ENCODE data around the gene FFAR3. TPM values are rescaled to one million over a fixed set of nuclear protein-coding genes. Genes with fewer than 3 reads are reported as not detected.

The FFAR3 gene
- total RNA-seq, 2 donors from 2014 or later: 0.27 TPM; not detected in 1

DNA sequence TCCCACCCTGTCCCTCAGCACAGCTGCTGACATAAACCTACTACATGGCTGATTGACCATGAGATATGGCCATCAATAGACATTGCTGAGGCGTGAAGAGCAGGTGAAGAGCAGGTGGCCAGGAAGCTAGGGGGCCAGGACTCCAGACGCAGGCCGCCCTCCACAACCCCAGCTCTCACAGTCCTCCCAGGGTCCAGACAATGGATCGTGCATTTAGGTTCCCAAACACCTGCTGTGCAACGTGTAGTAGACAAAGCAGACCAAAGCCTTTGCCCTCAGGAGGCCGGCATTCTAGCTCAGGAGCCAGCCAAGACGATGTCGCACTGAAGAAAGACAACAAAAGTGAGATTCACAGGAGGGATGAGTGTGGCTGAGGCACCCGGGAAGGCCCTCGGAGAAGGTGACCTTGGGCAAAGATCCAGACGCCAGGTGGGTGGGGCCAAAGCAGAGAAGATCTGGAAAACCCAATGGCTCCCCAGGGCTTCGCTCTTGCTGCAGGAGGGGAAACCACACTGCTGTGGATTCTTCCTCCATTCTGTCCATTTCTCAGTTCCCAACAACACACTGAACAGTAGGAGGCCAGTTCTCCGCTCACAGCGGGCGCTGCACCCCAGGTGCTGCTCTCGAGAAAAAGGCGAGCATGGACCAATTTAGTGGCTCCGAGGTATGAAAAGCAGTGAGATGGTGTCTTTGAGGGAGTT lies 9.2 kb upstream of the FFAR3 start:
- no peaks in the 10 kb centered on the region for H3K9me3 ChIP-seq

DNA sequence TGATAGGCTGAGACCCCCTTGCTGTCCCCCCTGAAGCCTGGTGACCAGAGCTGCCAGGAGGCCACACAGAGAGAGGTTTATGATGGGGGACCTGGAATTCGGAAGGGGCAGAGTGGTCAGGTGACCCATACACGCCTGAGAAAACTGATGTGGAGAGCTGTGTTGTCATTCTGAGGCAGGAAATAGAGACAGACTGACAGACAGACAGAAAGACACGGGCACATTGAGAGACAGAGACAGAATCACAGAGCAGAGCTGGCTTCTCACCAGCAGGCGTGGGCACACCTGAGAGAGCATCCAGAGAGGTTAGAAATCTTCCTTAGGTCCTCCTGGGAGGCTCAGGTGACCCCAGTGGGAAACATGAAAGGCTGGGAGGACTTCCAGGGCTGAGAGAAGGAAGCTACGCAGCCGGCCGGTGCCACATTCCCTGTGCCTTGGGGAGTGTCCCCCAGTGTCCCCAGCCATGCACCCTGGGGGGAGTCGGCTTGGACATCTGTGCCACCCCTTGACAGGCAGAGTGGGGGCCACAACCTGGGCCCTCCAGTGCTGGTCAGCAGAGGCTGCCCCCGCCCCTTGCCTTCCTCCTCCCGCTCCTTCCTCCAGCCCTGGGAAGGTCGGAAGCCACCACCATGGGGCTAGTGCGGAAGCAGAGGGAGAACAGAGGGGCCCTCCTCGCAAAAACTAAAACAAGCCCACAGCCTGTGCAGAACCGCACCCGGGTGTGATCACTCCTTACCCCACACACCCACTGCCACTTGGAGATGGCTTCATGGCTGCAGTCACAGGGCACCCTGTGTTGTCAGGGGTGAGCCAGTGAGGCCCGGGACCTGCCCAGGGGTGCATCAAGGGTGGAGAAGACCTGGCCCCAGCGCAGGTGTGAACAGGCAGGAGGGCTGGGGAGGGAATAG lies 8.4 kb upstream of the FFAR3 start:
- intact Hi-C loops (cut with DNase I): loop anchor here (10.0 kb wide), 1 partner anchor 145 kb away; the partner anchor contains the start of gene KRTDAP
- TF ChIP-seq, protein P1, sequence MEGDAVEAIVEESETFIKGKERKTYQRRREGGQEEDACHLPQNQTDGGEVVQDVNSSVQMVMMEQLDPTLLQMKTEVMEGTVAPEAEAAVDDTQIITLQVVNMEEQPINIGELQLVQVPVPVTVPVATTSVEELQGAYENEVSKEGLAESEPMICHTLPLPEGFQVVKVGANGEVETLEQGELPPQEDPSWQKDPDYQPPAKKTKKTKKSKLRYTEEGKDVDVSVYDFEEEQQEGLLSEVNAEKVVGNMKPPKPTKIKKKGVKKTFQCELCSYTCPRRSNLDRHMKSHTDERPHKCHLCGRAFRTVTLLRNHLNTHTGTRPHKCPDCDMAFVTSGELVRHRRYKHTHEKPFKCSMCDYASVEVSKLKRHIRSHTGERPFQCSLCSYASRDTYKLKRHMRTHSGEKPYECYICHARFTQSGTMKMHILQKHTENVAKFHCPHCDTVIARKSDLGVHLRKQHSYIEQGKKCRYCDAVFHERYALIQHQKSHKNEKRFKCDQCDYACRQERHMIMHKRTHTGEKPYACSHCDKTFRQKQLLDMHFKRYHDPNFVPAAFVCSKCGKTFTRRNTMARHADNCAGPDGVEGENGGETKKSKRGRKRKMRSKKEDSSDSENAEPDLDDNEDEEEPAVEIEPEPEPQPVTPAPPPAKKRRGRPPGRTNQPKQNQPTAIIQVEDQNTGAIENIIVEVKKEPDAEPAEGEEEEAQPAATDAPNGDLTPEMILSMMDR (IDR thresholded peaks at IDR 0.05): no peak
- Histone ChIP-seq H3K27me3 (no peaks in the 10 kb centered on the region), H3K4me3 (no peak overlapping the region), H3K27ac (no peak overlapping the region), H3K9ac (ENCODE audit: low read depth in 2 of 2, low read length in 2 of 2) (no peak overlapping the region), H3K36me3 (no peaks in the 10 kb centered on the region), H3K9me3 (no peaks in the 10 kb centered on the region), H3K4me1 (no peaks in the 10 kb centered on the region)
- DNase-seq: no peak

More for the DNA sequence above, 9.2 kb upstream of the FFAR3 start:
- TF ChIP-seq, protein P1 (IDR thresholded peaks at IDR 0.05): no peak
- Histone ChIP-seq H3K27me3 (no peaks in the 10 kb centered on the region), H3K36me3 (no peaks in the 10 kb centered on the region), H3K9ac (ENCODE audit: low read depth in 2 of 2, low read length in 2 of 2) (no peak overlapping the region), H3K4me1 (no peaks in the 10 kb centered on the region), H3K4me3 (no peak overlapping the region), H3K27ac (no peak overlapping the region)
- intact Hi-C loops (cut with DNase I): no loop called here
- DNase-seq: no peak

DNA sequence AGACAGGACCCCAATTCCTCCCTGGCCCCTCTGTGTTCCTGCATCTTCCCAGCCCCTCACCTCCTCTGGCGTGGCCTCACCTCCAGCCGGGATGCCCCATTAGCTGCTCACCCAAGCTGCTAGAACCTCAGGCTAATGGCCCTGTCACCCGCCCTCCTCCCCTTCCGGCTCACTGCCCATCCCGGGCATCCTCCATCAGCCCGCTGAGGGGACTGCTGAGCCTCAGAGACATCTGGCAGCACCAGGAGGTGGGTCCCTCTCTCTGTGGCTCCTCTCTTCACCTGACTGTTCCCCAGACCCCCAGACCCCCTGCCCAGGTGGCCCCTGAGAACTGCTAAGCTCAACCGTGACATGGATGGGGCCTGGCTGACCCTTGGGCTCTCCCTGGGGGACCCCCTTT lies 7.7 kb upstream of the FFAR3 start:
- H3K36me3 ChIP-seq: no peaks in the 10 kb centered on the region
- DNase-seq: no peak
- no peak overlapping the region for H3K9ac ChIP-seq (ENCODE audit: low read depth in 2 of 2, low read length in 2 of 2)
- no peak overlapping the region for H3K4me3 ChIP-seq
- no peaks in the 10 kb centered on the region for H3K4me1 ChIP-seq
- TF ChIP-seq, protein P1 (IDR thresholded peaks at IDR 0.05): no peak
- no peak overlapping the region for H3K27ac ChIP-seq
- no peaks in the 10 kb centered on the region for H3K9me3 ChIP-seq
- intact Hi-C loops (cut with DNase I): loop anchor here (10.0 kb wide), 1 partner anchor 144 kb away; the partner anchor contains the start of gene KRTDAP
- H3K27me3 ChIP-seq: no peaks in the 10 kb centered on the region

DNA sequence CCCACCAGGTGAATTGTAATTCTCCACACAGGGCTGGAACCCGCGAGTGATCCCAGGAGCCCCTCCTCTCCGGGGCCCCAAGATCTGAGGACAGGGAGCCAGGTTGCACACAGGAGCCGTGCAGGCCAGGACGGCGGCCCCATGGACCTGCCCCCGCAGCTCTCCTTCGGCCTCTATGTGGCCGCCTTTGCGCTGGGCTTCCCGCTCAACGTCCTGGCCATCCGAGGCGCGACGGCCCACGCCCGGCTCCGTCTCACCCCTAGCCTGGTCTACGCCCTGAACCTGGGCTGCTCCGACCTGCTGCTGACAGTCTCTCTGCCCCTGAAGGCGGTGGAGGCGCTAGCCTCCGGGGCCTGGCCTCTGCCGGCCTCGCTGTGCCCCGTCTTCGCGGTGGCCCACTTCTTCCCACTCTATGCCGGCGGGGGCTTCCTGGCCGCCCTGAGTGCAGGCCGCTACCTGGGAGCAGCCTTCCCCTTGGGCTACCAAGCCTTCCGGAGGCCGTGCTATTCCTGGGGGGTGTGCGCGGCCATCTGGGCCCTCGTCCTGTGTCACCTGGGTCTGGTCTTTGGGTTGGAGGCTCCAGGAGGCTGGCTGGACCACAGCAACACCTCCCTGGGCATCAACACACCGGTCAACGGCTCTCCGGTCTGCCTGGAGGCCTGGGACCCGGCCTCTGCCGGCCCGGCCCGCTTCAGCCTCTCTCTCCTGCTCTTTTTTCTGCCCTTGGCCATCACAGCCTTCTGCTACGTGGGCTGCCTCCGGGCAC lies 6.7 kb upstream of the FFAR3 start:
- Histone ChIP-seq H3K4me1 (no peaks in the 10 kb centered on the region), H3K4me3 (no peak overlapping the region), H3K9me3 (no peaks in the 10 kb centered on the region), H3K27ac (no peak overlapping the region), H3K9ac (ENCODE audit: low read depth in 2 of 2, low read length in 2 of 2) (no peak overlapping the region), H3K36me3 (no peaks in the 10 kb centered on the region), H3K27me3 (no peaks in the 10 kb centered on the region)
- DNase-seq: no peak
- intact Hi-C loops (cut with DNase I): loop anchor here (2.0 to 10.0 kb wide), 2 partner anchors 117 to 143 kb away; partner anchors contain the start of gene KRTDAP
- TF ChIP-seq, protein P1 (IDR thresholded peaks at IDR 0.05): no peak

DNA sequence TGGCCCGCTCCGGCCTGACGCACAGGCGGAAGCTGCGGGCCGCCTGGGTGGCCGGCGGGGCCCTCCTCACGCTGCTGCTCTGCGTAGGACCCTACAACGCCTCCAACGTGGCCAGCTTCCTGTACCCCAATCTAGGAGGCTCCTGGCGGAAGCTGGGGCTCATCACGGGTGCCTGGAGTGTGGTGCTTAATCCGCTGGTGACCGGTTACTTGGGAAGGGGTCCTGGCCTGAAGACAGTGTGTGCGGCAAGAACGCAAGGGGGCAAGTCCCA lies 6.1 kb upstream of the FFAR3 start:
- Histone ChIP-seq H3K27me3 (no peaks in the 10 kb centered on the region), H3K9ac (ENCODE audit: low read depth in 2 of 2, low read length in 2 of 2) (no peak overlapping the region), H3K4me1 (no peaks in the 10 kb centered on the region), H3K9me3 (no peaks in the 10 kb centered on the region), H3K27ac (no peak overlapping the region), H3K36me3 (no peaks in the 10 kb centered on the region), H3K4me3 (no peak overlapping the region)
- intact Hi-C loops (cut with DNase I): loop anchor here (2.0 to 10.0 kb wide), 2 partner anchors 117 to 143 kb away; partner anchors contain the start of gene KRTDAP
- DNase-seq: no peak
- TF ChIP-seq, protein P1 (IDR thresholded peaks at IDR 0.05): no peak

Data from colonic mucosa (tissue), 4 donors.